Tibial nerve (tissue), 4 donors: Measurements from ENCODE around the gene GRIA1.

Experiments used
- EP300 ChIP-seq, 2 donors: sonication (generic); formaldehyde crosslinking; IDR thresholded peaks; one replicate each; pipeline ENCODE4 v1.6.1; 2017; ENCODE audit warnings: antibody characterized with exemption in 2 of 2, mild to moderate bottlenecking in 1 of 2
- POLR2A ChIP-seq, 2 donors: fragments of 450-650 bp; IDR thresholded peaks; one replicate each; pipeline ENCODE4 v1.6.1; 2017; ENCODE audit warnings: antibody characterized with exemption in 2 of 2, mild to moderate bottlenecking in 2 of 2, moderate library complexity in 2 of 2
- TF ChIP-seq, protein P1 (sequence below), 5 experiments: fragments of 200-600 bp in 3 of 5; fragments of 450-650 bp in 2 of 5; sonication (generic) in 3 of 5; IDR thresholded peaks; one replicate each; pipeline ENCODE4 v1.5.1; 2016 to 2019; ENCODE audit warnings: antibody characterized with exemption in 5 of 5, mild to moderate bottlenecking in 3 of 5, moderate library complexity in 2 of 5

- TF ChIP-seq, protein P1, sequence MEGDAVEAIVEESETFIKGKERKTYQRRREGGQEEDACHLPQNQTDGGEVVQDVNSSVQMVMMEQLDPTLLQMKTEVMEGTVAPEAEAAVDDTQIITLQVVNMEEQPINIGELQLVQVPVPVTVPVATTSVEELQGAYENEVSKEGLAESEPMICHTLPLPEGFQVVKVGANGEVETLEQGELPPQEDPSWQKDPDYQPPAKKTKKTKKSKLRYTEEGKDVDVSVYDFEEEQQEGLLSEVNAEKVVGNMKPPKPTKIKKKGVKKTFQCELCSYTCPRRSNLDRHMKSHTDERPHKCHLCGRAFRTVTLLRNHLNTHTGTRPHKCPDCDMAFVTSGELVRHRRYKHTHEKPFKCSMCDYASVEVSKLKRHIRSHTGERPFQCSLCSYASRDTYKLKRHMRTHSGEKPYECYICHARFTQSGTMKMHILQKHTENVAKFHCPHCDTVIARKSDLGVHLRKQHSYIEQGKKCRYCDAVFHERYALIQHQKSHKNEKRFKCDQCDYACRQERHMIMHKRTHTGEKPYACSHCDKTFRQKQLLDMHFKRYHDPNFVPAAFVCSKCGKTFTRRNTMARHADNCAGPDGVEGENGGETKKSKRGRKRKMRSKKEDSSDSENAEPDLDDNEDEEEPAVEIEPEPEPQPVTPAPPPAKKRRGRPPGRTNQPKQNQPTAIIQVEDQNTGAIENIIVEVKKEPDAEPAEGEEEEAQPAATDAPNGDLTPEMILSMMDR (IDR thresholded peaks at IDR 0.05): no peak
- no peak for TF ChIP-seq POLR2A (IDR thresholded peaks at IDR 0.05)
- no peak for TF ChIP-seq EP300 (IDR thresholded peaks at IDR 0.05)
These were observed 10.1 kb upstream of the GRIA1 start for GRCh38 chr5:153480401-153480800.
